GM19099 (cell line): Measurements from ENCODE around the gene CRAMP1.

Experiments
- POLR2A ChIP-seq: IDR thresholded peaks from 3 replicates; pipeline ENCODE4 v1.6.1; 2011; ENCODE audit warnings: low read depth; ENCODE audit not compliant: insufficient read length; ENCODE audit errors: extremely low read depth

Gene CRAMP1

DNA sequence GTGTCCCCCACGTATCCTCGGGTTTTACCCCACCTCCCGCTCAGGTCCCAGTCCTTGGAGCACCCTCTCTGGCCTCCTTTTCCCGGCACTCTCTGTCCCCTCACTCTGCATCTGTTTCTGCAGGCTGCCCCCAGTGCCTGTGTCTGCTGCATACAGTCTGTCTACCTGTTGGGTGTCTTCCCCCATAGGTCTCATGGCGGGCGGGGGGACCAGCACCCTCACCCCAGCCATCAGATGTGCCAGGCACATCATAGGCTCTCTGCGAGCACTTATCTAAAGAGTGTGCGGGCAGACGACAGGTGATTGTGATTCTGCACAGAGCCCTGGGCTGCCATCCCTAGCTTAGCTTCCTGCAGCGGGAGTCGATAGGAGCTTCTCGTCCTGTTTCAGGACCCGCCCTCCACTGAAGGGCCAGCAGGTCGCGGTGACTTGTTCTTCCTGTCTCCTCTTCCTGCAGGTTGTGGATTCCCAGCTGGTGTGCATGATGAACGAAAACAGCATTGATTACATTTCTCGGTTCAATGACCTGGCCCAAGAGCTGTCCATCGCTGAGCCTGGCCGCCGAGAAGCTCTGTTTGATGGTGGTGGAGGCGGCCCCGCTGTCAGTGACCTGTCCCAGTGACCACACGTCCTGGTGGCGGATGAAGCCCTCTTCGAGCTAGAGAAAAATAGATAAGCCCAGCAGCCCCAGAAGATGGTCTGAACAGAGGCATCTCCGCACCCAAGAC is 61.4 kb downstream of the CRAMP1 start:
- no peak for TF ChIP-seq POLR2A

DNA sequence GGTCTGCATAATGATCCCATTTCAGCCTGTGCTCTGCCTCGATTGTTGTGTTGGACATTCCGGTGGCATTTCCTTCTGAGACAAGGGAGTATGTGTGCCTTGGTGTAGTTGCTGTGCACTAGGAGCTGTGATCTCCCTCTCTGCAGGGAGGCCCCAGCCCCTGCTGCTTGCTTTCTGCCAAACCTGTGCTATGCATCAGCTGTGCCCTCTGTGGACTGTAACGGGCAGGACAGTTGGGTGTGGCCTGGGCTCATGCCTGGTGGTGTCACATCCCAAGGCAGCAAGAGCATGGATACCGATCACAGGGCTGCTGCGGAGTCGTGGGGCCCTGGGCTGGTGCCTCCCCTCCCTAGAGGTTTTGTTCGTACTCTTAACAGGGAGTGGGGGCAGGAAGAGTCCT is 62.1 kb downstream of the CRAMP1 start:
- no peak for TF ChIP-seq POLR2A

DNA sequence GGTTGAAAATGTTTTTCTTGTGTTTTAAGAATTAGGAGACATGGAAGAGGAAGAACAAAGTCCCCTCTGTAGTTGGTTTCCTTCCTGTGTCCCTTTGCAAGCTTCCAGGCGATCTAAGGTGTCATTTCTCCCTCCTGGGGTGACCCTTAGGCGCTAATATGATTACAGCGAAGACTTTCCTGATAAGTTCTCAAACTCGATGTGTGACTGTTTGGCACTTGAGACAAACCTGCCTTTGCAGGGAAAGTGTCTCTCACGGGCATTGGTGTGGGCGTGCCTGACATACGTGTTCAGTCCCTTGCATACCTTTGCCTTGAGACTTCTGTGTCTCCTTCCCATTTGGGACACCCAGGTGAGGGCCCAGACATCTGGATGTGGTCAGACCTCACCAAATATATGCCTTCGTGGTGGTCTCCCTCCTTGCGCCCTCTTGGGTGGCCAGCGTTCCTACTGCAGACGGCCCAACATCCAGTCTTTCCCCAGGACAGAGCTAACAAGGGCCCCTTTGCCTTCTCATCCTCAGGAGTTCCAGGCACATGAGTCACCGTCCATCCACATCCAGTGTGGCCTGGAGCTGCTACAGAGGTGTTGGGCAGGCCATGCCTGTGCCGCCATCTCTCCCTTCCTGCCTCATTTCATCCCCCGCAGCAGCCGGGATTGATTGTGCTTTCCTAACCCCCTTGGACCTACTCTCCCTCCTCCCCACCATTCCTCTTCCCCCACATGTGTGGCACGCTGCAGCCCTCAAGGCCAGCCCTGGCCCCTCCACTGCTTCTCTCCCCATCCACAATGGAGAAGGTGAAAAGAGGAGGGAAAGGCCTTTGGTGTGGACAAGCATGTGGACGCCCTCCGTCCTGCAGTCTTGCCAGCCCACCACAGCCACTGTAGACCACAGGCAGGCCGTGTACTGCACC is 62.8 kb downstream of the CRAMP1 start:
- TF ChIP-seq POLR2A = no peak

DNA sequence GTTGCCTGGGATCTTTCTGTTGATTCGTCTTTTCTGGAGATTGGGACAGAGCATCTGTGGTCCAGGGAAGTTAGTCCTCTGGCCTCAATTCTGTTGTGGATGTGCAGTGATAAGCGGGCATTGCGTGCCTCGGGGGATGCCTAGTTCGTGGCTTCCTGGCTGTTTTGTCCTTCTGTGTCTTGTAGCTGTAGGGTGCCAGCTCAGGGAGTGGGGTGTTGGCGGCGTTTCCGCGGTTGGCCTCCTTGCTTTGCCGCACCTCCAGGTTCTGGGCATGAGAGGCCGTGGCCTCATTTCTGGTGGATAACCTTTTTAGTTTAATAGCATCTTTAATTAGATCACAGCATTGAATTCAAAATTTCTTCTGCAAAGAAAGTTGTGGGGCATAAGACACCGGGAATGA is 64.5 kb downstream of the CRAMP1 start:
- no peak for TF ChIP-seq POLR2A

DNA sequence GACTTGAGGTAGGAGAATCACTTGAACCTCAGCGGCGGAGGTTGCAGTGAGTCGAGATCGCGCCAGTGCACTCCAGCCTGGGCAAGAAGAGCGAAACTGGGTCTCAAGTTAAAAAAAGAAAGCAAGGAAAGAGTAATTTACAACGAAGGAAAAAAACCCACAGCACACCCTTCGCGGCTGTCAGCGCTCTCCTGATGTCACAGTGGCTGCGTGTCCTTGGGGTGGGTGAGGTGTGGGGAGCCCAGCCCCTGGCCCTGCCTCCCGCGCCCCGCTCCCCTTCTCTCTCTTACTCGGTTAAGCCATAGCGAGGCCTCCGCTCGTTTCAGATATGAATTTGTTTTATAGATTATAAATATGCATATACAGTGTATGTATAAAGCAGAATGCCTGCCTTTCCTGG is 65.2 kb downstream of the CRAMP1 start:
- TF ChIP-seq POLR2A = no peak

DNA sequence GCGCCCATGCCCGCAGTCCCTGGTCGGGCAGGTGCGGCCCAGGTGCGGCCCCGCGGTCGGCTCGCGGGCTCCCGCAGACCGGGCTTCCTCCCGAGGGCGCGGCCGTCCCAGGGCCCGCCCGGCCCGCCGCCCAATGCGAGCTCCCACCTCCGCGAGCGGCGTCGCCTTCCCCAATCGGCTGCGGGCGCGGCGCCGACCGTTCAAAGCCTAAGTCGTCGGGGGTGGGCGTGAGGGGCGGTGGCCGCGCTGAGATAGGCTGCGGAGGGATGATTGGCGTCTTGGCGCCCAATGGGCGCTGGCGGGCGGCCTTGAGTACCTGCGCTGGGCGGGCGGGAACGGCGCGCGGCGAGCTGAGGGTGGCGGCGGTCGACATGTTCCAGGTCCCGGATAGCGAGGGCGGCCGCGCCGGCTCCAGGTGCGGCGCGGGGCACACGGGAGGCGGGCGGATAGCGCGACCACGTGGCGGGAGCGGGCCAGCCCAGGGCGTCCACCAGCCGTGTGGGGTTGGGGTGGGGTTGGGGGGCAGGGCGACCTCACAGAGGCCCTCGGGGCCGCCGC is 65.9 kb downstream of the CRAMP1 start, which contains the start of gene JPT2:
JPT2 (plus strand) TSS at position 338 of the 558 bp plus-strand sequence; CDS start at position 372, 34 bp downstream.
- TF ChIP-seq POLR2A = peak; percentile 80

DNA sequence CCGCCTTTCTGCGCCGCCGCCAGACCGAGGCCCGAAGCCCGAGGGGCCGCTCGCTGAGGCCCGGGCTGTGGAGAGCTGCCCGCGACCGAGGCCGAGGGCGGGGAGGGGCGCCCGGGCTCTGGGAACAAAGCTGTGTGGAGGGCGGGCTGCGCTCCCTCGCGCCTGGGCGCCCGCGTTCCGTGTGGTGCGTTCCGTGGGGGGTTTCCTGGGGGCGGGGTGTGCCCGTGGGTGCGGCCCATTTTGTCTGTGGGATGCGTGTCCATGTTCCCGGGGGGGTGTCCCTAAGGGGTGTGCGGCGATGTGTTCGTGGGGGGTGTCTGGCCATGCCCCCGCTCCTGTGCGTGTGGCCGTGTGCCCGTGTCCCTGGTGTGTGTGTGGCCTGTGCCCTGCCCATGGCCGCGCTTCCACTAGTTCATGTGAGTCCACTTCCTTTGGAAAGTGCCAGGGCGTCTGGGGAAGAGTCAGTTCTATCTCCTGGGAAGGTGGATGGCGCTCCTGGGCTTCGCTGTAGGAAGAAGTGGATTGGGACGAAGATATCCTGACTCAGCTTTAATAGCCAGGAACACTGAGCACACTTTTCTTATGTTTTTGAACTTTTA is 66.4 kb downstream of the CRAMP1 start:
- TF ChIP-seq POLR2A = no peak

DNA sequence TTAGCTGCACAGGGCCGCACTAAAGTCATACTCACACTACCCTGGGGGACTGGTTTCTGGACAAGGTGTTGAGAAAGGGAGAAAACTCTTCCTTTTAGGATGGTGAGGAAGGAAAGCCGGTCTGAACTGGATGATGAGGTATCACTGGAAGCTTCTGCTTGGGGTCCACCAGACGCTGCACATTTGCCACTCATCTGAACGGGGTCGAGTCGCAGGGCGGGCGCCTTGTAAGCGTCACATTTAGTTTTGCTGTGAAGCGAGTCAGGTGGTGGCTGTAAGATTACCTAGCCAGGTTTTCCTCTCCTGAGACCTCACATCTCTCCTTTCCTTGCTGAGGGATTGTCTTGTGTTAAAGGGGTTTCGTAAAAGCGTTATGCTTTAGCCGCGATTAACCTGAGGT is 68.2 kb downstream of the CRAMP1 start:
- TF ChIP-seq POLR2A = no peak

DNA sequence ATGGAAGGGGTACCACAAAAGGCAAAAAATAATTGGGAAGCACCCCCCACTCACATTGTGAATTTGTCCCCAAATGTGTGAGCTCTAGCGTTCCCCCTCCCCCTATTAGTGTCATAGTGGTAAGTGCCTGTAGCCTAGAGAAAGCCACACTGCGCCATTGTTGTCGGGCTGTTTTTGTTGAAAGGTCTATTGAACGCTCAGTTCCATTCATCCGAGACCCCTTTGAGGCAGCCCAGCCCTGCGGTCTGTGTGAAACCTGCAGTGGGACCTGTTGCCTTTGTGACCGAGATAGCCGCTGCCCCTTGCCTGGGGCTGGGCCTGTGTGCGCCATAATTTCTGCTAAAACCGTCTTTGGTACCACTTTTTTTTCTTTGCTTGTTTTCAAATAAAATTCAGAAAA is 68.9 kb downstream of the CRAMP1 start:
- no peak for TF ChIP-seq POLR2A

DNA sequence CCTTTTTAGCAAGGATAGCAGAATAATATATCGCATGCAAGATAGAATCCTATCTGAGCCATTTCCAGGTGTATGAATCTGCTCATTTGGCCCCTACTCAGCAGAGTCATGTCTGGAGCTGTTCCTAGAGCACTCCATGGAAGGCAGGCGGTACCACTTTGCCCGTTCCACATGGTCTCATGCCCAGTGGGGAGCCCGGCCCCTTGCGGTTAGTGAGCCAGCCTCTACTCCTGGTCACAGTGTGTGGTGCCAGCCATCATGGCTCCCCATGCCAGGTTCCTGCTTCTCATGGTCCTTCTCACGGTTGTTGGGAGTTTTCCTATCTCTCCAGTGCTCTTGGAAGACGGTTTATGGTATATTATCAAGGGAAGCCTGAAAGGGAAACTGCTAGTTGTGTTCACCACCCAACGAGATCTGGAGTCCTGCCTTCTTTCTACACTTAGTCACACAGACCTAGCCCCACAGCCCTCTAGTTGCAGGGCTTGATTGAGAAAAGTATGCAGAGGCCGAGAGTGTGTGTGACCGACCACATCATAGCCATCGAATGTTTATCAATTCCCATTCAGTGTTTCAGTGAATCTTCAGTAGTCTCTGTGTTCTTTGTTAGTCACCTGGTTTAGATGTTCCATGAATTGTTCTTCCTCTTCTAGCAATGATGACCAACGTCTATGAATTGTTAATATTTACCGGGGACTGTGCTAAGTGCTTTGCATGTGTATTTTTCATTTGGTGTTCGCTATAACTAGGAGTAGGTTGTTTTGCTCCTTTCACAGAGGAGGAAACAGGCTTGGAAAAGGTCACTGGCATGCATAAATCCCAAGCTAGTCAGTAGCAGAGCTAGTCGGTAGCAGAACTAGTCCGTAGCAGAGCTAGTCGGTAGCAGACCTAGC is 75.5 kb downstream of the CRAMP1 start:
- TF ChIP-seq POLR2A = no peak

DNA sequence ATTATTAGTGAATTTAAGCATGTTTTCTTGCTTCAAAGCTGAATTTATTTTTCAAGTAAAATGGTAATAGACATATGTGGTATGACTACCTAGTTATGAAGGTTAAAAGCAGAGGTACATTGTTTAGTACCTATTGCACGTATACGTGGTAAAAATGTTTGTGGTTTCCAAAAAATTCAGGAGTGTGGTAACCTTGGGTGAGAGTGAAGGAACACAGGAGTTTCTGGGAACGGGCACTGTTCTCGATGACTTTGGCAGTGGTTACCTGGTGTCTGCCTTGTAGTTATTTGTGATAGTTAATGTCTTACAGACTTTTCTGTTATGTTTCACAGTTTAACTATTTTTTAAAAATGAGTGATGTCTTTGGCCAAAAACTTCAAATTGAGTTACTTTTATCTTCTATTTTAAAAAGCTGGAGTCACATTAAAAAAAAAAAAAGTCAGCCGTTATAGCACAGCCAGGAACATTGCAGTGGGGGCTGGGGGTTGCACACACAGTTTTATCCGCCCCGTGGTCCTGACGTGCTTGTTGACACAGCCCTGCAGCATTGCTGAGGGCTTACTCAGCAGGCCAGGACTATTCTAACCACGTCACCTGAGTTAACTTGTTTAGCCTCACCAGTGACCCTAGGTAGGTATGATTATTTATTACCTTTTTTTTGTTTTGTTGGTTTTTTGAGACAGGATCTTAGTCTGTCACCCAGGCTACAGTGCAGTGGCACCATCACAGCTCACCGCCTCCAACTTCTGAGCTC is 76.8 kb downstream of the CRAMP1 start:
- no peak for TF ChIP-seq POLR2A

DNA sequence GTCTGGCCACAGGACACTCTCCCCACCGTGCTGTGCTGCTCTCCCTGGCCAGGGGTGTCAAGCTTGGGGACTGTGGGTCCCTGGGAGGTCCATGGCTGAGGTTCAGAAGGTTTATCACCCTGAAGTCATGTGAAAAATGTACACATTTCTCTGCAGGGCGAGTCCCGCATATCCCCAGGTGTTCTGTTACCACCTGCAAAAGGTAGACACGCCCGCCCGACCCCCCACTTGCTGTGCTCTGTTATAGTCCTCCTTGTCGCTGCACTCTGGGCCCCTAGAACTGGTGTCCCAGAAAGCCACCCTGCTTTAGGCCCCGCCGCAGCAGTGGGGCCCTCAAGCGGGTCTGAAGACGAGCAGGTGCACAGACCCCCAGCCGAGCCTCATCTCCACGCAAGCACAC is 77.7 kb downstream of the CRAMP1 start:
- no peak for TF ChIP-seq POLR2A

DNA sequence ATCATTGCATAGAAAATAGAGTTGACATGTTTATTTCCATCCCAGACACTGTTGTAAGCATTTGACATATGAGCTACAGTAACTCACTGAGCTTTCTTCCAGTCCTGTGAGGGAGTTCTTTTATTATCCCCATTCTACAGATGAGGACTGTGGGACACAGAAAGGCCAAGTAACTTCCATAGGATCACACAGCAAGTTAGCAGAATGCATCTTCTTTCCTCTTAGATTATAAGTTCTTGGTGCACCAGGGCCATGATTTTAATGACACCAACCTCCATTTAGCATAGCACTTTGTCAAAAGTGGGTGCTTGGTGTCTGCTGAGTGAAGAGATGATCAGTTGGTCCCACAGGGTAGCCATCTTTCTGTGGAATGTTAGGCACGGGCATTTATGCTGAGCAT is 78.7 kb downstream of the CRAMP1 start:
- no peak for TF ChIP-seq POLR2A

DNA sequence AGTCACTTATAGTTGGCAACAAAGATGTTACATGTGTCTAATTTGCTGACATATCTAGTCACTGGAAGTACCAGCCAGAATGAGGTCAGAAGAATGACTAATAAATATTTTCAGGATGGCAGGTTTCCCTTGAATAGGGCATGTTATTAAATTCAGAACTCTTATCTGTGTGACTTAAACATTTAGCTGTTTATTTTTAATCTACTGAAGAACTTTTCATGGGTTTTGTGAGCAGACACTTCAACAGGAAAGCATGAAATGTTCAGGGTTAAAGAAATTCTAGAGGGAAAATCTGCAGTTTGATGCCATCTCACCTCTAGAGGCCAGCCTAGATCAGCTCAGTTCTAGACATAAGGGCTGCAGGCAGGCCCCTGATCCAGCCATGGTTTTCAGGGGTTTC is 79.1 kb downstream of the CRAMP1 start:
- no peak for TF ChIP-seq POLR2A

DNA sequence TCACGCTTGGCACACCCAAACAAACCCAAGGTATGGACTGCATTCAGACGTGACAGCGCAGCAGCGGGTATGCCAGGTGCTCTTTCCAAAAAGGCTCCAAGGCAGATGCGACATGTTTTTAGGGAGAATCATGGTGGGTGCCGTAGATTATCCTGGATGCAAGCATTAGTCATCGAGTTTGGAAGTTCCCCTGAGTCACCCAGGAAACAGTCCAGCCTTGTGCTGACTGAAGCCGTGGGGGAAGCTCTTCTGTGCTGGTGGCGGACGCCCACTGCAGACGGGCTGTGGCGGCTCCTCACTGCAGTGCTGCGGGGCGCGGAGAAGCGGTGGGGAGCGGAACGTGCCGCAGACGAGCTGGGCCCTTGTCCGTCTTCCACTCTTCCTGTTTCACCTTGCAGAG is 79.8 kb downstream of the CRAMP1 start:
- no peak for TF ChIP-seq POLR2A
